OCI-M1 (cell line): ENCODE measurements around the gene RMDN2.
A peak's percentile ranks its signal among the peaks of the same experiment; 100 is the strongest.
"Not testable (repeated sequence)": the region's sequence is repeated elsewhere in the genome, so short reads cannot be mapped to it uniquely, and the experiment has no call there.

Source experiments
- DNase-seq: peaks from one replicate; lab custom pipeline; 2025; lab: John Stamatoyannopoulos, UW

Gene RMDN2

DNA sequence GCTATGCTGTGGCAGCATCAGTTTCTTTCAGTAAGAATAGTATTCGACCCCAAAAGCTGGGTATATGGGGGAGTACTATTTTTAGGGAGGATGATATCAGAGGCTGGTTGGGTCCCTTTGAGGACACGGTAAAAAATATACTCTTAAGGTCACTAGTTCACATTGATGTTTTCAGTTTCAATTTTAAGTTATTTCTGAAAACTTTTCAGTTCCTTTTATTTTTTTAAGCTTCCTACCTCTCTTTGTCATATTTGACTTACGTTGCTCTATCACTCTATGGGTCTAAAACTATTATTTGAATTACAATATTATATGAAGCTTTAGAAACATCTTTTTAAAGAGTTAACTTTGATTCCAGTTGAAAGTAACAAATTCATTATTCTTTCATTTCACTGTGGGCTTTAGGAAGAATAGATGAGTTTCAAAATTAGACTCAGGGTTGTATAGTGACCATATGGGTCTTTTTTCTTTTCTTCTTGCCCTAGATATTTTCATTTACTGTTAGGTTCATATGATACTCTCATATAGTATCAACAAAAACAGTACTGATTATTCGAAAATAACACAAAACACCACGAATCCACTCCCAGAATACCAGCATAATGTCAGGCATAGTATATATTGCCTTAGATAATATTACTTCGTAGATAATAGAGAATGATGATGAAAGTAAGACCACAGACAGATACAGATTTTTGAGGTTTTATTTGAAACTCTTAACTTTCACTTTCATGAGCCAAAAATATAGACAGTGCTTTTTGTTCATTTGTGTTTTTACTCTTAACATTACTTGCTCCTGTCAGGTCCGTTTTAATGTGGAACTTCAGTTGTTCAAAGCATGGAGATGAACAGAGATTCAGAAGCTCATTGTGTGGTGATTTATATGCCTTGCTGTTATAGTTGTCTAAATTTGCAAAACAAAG, 9.8 kb downstream of the RMDN2 start:
- peak; percentile 72 for DNase-seq

DNA sequence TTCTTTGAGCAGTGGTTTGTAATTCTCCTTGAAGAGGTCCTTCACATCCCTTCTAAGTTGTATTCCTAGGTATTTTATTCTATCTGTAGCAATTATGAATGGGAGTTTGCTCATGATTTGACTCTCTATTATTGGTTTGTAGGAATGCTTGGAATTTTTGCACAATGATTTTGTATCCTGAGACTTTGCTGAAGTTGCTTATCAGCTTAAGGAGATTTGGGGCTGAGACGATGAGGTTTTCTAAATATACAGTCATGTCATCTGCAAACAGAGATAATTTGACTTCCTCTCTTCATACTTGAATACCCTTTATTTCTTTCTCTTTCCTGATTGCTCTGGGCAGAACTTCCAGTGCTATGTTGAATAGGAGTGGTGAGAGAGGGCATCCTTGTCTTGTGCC, 12.5 kb downstream of the RMDN2 start:
- DNase-seq, result peak; percentile 71

GRCh38 chr2:37941267-37941666, 16.2 kb downstream of the RMDN2 start:
- DNase-seq, result not testable (repeated sequence)

DNA sequence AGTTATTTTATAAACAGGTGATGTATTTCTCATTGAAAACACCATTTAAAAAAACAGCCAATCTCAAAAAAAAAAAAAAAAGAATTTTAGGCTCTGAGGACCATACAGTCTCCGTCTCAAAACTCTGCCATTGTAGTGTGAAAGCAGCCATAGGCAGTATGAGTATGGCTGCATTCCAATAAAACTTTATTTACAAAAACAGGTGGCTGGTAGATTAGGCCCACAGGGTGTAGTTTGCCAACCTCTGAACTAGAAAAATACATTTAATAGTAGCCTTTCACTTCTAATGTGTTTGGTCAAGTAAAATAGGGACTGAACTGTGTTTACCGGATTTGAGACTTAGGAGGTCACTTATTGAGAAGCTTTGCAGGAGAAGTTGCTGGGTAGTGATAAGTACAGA, 19.2 kb downstream of the RMDN2 start:
- DNase-seq, result no peak

DNA sequence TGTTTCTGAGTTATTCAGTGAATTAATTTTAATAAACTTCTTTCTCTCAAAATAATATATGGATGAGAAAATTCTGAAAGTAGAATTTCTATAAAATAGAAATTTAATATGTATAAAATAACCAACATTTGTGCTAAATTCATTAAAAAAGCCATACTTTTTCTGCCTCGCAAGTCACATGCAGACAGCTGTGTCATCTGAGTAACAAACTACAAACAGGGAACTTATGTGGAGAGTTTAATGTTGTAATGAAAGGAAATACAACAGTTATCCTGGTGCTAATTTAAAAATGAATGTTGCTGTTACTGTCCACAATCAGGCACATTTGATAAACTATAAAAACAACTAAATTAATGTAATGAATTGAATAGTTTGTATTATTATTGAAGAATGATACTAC, 22.2 kb downstream of the RMDN2 start:
- no peak for DNase-seq

DNA sequence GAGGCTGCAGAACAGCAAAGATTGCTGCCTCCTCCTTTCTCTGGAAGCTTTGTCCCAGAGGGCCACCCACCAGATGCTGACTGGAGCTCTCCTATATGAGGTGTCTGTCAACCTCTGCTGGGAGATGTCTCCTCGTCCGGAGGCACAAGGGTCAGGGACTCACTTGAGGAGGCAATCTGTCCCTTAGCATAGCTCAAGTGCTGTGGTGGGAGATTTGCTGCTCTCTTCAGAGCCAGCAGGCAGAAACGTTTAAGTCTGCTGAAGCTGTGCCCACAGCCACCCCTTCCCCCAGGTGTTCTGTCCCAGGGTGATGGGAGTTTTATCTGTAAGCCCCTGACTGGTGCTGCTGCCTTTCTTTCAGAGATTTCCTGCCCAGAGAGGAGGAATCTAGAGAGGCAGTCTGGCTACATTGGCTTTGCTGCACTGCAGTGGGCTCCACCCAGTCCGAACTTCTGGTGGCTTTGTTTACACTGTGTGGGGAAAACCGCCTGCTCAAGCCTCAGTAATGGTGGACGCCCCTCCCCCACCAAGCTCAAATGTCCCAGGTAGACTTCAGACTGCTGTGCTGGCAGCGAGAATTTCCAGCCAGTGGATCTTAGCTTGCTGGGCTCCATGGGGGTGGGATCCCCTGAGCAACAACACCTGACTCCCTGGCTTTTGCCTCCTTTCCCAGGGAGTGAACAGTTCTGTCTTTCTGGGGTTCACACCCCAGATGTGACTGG, 37.1 kb downstream of the RMDN2 start:
- not testable (repeated sequence) for DNase-seq

- DNase-seq, result not testable (repeated sequence)
Observed at GRCh38 chr2:37962740-37963121, 37.6 kb downstream of the RMDN2 start.

DNA sequence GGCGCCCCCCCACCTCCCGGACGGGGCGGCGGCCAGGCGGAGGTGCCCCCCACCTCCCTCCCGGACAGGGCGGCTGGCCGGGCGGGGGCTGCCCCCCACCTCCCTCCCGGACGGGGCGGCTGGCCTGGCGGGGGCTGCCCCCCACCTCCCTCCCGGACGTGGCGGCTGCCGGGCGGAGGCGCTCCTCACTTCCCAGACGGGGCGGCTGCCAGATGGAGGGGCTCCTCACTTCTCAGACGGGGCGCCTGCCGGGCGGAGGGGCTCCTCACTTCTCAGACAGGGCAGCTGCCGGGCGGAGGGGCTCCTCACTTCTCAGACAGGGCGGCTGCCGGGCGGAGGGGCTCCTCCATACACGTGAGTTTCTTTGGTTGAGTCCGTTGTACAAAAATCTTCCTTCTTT, 38.8 kb downstream of the RMDN2 start:
- not testable (repeated sequence) for DNase-seq

DNA sequence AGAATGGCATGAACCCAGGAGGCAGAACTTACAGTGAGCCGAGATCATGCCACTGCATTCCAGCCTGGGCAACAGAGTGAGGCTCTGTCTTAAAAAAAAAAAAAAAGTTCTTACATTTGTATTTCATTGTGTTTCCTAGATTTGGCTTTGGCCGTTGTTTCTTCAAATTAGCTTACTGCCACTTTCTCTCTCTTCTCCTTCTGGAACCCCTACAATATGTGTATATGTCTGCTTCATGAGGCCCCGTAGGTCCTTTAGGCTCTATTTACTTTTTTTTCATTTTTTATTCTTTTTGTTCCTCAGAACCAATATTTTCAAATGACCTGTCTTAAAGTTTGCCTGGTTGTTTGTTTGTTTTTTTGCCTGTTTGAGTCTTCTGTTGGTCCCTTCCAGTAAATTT, 41.2 kb downstream of the RMDN2 start:
- no peak for DNase-seq

- DNase-seq, result no peak
Observed at GRCh38 chr2:37969731-37970130, 44.6 kb downstream of the RMDN2 start.

GRCh38 chr2:37971971-37972370, 46.9 kb downstream of the RMDN2 start:
- no peak for DNase-seq

DNA sequence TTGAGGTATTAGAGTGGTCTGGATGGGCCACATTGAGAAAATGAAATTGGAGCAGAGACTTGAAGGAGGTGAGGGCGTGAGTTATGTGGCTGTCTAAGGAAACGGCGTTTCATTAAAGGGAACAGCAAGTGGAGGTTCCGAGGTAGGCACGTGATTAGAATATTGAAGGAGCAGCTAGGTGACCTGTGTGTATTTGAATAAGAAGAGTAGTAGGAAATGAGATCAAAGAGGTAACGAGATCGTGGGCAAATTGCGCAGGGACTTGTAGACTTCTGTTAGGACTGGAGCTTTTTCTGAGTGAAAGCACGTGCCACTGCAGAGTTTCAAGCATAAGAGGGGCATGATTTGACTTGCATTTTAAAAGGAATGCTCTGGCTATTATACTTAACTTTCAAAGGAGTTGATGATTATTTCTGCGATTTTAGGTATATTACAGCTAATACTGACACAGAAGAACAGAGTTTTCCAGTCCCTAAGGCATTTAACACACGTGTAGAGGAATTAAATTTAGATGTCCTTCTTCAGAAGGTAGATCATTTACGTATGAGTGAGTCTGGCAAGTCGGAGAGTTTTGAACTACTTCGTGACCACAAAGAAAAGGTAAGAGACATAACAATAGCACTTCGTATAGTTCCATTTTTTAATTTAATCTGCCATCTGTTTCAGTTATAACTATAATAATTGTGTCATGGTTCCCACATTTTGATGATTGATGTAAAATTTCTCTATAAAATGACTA, 48.7 kb downstream of the RMDN2 start:
- no peak for DNase-seq

- DNase-seq, result no peak
Observed at GRCh38 chr2:37975808-37976207, 50.7 kb downstream of the RMDN2 start.

DNA sequence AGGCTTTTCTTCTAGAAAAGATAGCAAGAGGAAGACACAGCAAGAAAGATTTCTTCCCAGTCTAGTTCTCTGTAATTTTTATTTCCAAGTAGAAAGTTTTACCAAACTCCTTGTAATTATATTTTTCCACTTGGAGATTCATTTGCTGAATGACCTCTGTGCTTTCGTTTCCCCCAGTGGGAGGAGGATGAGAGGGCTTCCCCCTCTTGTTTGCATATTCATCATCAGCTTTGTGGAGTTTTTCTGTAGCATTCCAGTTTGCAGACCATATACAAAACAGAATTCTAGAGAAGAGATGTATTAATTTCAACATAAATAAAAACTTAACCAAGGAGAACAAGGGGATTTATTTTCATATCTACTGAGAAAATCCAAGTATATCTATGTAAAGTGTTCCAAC, 51.3 kb downstream of the RMDN2 start:
- no peak for DNase-seq

- DNase-seq, result peak; percentile 82
Observed at GRCh38 chr2:37982147-37982582, 57.1 kb downstream of the RMDN2 start.

DNA sequence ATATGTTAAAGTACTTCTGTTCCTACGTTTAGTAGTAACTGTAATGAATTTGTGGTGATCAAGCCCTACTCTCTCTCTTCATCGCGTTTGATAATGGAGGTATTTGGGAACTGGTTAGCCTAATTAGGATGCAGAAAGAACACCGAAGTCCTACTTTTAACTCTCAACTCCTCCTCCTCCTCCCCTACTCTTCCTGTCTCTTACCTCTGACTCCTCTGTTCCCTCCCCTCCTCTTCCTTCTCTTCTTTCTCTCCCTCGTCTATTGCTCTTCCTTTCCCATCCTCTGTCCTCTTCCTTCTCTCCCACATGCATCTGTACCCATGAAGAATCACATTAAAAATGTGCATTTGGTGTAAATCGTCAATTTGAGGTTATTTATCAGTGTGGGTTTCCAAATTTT, 57.8 kb downstream of the RMDN2 start:
- no peak for DNase-seq

- DNase-seq, result no peak
Observed at GRCh38 chr2:37983719-37984118, 58.6 kb downstream of the RMDN2 start.

- DNase-seq, result peak; percentile 31
Observed at GRCh38 chr2:37984176-37984575, 59.1 kb downstream of the RMDN2 start.

- peak; percentile 52 for DNase-seq
Observed at GRCh38 chr2:37984589-37984988, 59.5 kb downstream of the RMDN2 start.

DNA sequence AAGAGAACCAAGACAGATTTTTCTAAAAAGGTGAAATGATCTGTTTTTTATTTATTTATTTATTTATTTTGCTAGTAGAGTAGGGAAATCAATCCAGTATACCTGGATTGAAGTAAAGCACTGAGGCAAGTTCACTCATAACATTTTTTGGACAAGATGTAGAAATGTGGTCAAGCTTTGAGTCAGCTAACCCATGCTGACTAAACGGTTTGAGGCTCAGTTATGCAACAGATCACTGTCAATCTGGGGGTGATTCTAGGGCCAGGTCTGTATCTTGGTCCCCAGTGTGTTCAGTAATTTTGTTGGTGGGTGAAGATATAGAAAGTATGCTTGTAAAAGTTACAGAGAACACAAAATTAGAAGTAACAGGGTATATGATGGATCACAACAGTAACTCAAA, 60.2 kb downstream of the RMDN2 start:
- peak; percentile 38 for DNase-seq

GRCh38 chr2:37987098-37987775, 62.1 kb downstream of the RMDN2 start:
- no peak for DNase-seq

DNA sequence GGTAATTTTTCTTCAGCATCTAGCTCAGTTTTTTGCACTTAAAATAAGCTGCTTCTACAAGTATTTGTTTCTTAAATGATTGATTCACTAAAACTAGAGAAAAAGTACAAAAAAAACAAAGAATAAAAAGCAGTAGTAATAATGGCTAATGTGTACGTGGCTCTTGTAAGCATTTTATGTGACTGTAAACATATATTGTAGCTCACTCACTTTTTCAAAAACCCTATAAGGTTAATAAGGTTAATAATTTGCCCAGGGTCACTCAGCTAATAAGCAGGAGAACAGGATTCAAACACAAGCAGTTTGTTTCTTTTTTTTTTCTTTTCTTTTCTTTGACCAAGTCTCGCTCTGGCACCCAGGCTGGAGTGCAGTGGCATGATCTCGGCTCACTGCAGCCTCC, 67.5 kb downstream of the RMDN2 start:
- DNase-seq, result no peak
